AG04449 (cell line): ENCODE measurements around the gene SLU7.
"Not testable (repeated sequence)": the region's sequence is repeated elsewhere in the genome, so short reads cannot be mapped to it uniquely, and the experiment has no call there.

Source experiments
- CTCF ChIA-PET: fragments of 350-600 bp; formaldehyde crosslinking; extraction: SDS; loops from one replicate; lab custom pipeline; 2021; ENCODE audit warnings: antibody characterized with exemption; lab: Yijun Ruan, JAX
- POLR2A ChIA-PET: fragments of 400-600, 350-600 bp; formaldehyde crosslinking; extraction: SDS; loops from one replicate; lab custom pipeline; 2020; ENCODE audit warnings: antibody characterized with exemption, inconsistent platforms; lab: Yijun Ruan, JAX
- DNase-seq: peaks from one replicate; pipeline ENCODE4 v3.0.0-alpha.2; 2010; ENCODE audit warnings: low read depth, low spot score
- H3K4me3 ChIP-seq: 2 replicates; pipeline ENCODE4 v1.5.1; 2011; ENCODE audit warnings: low read depth, mild to moderate bottlenecking, control low read depth, low read length
- CTCF ChIP-seq: IDR thresholded peaks from one replicate; pipeline ENCODE4 v1.5.1; 2011; ENCODE audit warnings: mild to moderate bottlenecking, moderate library complexity, low read length, control low read depth, inconsistent platforms; ENCODE audit not compliant: insufficient read depth; ENCODE audit errors: missing control alignments

SLU7 gene

GRCh38 chr5:160438316-160439204, 19.7 kb upstream of the SLU7 start:
- H3K4me3 ChIP-seq, result peak overlapping the region; percentile 51
- TF ChIP-seq CTCF, result peak; percentile 86
- ChIA-PET CTCF (interaction anchor here (0.9 to 6.2 kb wide), 27 partner anchors 9 to 938 kb away, joined by 3 to 186 read pairs (median 4); partner anchors contain the start of genes PTTG1 and SLU7), POLR2A (no interaction called here)
- DNase-seq, result no peak

DNA sequence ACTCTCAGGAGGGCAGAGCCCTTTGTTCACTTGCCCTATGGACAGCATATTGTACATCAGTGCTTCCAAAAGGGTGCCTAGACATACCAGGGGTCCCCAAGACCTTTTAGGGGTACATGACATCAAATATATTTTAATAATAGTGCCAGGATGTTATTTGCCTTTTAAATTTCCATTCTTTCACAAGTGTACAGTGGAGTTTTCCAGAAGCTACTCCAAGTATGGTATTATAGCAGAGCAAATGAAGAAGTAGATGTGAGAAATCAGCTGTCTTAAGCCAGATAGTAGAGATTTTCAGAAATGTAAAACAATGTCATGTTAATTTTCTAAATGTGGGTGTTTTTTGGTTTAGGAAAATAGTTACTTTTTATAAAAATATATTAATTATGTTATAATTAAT, 18.4 kb upstream of the SLU7 start:
- no peak overlapping the region for H3K4me3 ChIP-seq
- CTCF ChIA-PET, result interaction anchor here (1.0 to 6.2 kb wide), 9 partner anchors 11 to 106 kb away, joined by 3 to 186 read pairs (median 31); partner anchors contain the start of genes PTTG1 and SLU7
- POLR2A ChIA-PET, result no interaction called here
- TF ChIP-seq CTCF, result no peak
- DNase-seq, result no peak

DNA sequence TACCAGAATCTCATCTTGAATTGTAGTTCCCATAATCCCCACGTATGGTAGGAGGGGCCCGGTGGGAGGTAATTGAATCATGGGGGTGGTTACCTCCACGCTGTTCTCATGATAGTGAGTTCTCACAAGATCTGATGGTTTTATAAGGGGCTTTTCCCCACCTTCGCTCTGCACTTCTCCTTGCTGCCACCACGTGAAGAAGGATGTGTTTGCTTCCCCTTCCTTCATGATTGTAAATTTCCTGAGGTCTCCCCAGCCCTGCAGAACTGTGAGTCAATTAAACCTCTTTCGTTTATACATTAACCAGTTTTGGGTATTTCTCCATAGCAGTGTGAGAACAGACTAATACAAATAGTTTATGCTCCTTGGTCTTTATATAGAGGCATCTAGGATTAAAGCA, 17.8 kb upstream of the SLU7 start:
- CTCF ChIA-PET, result interaction anchor here (0.8 to 6.2 kb wide), 4 partner anchors 11 to 71 kb away, joined by 3 to 186 read pairs (median 30); partner anchors contain the start of gene PTTG1
- POLR2A ChIA-PET, DNase-seq, H3K4me3 ChIP-seq: not testable (repeated sequence)

GRCh38 chr5:160436017-160436416, 17.1 kb upstream of the SLU7 start:
- TF ChIP-seq CTCF, result no peak
- no peak for DNase-seq
- POLR2A ChIA-PET, result no interaction called here
- CTCF ChIA-PET, result interaction anchor here (0.8 to 1.2 kb wide), 3 partner anchors 11 to 24 kb away, joined by 3 read pairs; no protein-coding TSS in a partner anchor
- H3K4me3 ChIP-seq, result no peak overlapping the region

DNA sequence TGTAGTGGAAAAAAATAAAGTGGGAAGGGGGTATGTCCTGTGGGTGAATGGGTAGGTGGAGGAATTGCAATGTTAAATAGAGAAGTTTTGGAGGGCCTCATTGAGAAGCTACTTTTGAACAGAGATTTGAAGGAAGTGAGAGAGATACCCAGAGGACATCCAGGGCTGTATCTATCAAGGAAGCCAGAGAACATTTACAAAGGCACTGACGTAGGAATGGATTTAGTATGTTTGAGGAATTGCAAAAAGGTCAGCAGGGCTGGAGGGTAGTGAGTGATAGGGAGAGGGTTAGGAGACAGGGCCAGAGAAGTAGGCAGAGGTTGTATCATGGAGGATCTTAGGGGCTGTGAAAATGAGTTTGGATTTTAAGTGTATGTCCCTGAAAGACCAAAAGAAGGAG, 16.7 kb upstream of the SLU7 start:
- POLR2A ChIA-PET, result no interaction called here
- CTCF ChIA-PET, result interaction anchor here (0.9 to 1.2 kb wide), 2 partner anchors 11 to 13 kb away, joined by 3 read pairs; no protein-coding TSS in a partner anchor
- no peak for DNase-seq
- no peak overlapping the region for H3K4me3 ChIP-seq
- TF ChIP-seq CTCF, result no peak

DNA sequence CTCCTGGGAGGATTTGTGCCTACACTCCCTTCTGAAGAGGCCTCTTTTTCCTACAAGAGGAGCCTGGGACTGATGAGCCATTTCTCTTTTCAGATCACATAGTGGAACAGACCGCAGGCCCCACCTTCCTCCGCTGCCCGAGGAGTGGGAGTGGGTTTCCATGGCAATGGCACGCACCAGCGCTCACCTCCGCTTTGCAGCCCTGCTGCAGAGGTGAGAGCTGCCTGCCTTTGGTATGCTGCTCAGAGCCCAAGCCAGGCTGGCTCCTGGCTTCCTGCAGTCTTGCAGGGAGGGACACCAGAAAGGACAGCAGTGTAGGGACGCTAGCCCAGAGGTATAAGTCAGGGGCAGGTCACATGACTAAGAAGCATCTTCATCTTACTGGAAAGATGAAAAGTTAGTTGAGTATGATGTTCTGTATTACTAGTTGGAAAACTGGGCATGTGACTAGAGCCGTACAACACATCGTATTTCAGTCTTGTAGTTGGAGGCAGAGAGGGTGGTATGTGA, 15.2 kb upstream of the SLU7 start:
- ChIA-PET POLR2A (no interaction called here), CTCF (interaction anchor here (1.2 kb wide), 1 partner anchor 11 kb away, joined by 8 read pairs; the partner anchor contains the start of gene PTTG1)
- no peak overlapping the region for H3K4me3 ChIP-seq
- TF ChIP-seq CTCF, result no peak
- DNase-seq, result no peak
